Measurements from ENCODE around the gene C1orf122.

C1orf122 gene

GRCh38 chr1:37845049-37845646 lies 37.6 kb downstream of the C1orf122 start:
- no peak for DNase-seq (ENCODE audit: low read depth)
- no peak overlapping the region for H3K4me3 ChIP-seq (ENCODE audit: low read length)
- TF ChIP-seq, protein P1, sequence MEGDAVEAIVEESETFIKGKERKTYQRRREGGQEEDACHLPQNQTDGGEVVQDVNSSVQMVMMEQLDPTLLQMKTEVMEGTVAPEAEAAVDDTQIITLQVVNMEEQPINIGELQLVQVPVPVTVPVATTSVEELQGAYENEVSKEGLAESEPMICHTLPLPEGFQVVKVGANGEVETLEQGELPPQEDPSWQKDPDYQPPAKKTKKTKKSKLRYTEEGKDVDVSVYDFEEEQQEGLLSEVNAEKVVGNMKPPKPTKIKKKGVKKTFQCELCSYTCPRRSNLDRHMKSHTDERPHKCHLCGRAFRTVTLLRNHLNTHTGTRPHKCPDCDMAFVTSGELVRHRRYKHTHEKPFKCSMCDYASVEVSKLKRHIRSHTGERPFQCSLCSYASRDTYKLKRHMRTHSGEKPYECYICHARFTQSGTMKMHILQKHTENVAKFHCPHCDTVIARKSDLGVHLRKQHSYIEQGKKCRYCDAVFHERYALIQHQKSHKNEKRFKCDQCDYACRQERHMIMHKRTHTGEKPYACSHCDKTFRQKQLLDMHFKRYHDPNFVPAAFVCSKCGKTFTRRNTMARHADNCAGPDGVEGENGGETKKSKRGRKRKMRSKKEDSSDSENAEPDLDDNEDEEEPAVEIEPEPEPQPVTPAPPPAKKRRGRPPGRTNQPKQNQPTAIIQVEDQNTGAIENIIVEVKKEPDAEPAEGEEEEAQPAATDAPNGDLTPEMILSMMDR (conservative IDR thresholded peaks at IDR 0.05; ENCODE audit: low read depth, low read length): no peak

DNA sequence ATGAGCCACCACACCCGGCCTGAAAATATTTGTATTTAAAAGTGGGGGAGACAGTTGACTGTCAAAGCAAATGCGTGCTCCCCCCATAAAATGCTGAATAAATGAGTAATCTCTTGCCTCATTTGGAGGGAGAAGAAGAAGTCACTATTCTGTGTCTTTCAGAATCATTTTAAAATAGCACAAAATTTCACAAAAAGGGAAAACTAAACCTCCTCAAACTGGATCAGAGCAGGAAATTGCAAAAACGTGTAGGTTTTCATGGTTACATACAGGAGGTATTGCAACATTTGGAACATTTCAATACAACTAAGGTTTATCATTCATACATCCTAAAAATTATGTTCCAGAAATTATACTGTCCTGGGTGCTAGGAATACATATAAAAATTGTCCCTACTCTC lies 38.2 kb downstream of the C1orf122 start:
- DNase-seq (ENCODE audit: low read depth): no peak
- no peak overlapping the region for H3K4me3 ChIP-seq (ENCODE audit: low read length)
- TF ChIP-seq, protein P1 (conservative IDR thresholded peaks at IDR 0.05; ENCODE audit: low read depth, low read length): no peak

- no peak for DNase-seq (ENCODE audit: low read depth)
- H3K4me3 ChIP-seq (ENCODE audit: low read length): no peak overlapping the region
- TF ChIP-seq, protein P1 (conservative IDR thresholded peaks at IDR 0.05; ENCODE audit: low read depth, low read length): no peak
Observed at GRCh38 chr1:37846647-37847339, 39.2 kb downstream of the C1orf122 start.

DNA sequence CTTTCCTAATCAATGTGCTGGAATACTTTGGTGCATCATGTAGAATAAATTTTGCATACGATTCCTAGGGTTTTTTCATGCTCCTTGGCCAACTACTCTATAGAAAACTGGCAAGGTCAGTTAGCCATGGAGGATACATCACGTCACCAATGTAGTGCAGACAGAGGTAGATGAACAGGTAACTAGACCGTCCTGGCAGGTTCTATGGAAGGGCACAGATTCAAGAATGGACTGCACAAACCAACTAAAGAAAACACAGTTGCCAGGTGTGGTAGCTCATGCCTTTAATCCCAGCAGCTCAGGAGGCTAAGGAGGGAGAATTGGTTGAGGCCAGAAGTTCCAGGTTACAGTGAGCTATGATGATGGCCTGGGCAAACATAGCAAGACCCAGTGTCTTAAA lies 41.9 kb downstream of the C1orf122 start:
- TF ChIP-seq, protein P1 (conservative IDR thresholded peaks at IDR 0.05; ENCODE audit: low read depth, low read length): no peak
- no peak overlapping the region for H3K4me3 ChIP-seq (ENCODE audit: low read length)
- DNase-seq (ENCODE audit: low read depth): no peak

GRCh38 chr1:37850352-37850955 lies 42.9 kb downstream of the C1orf122 start:
- TF ChIP-seq, protein P1 (conservative IDR thresholded peaks at IDR 0.05; ENCODE audit: low read depth, low read length): no peak
- H3K4me3 ChIP-seq (ENCODE audit: low read length): no peak overlapping the region
- no peak for DNase-seq (ENCODE audit: low read depth)

DNA sequence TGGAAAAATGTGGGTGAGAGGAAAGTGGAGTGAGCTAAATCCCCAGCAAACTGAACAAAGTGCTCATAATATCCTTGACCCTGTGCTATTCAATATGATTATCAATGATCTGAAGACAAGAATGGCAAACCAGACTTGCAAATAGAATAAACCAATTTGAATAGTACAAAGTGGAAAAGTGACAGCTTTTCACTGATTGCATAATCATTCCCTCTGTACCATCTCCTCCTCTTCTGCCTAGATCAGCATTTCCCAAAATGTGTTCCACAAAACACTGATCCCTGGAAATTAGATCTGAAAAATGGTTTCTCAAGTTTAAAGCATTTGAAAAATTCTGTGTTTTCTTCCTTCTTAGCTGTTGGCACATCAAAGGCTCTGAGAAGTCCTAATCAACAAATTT lies 43.7 kb downstream of the C1orf122 start:
- TF ChIP-seq, protein P1 (conservative IDR thresholded peaks at IDR 0.05; ENCODE audit: low read depth, low read length): no peak
- no peak overlapping the region for H3K4me3 ChIP-seq (ENCODE audit: low read length)
- no peak for DNase-seq (ENCODE audit: low read depth)
